T1000 (cell line): ENCODE results near the gene RNF31.

Experiments
- DNase-seq: peaks from one replicate; lab custom pipeline; 2025; ENCODE audit warnings: mixed read lengths; lab: John Stamatoyannopoulos, UW

RNF31 gene

DNA sequence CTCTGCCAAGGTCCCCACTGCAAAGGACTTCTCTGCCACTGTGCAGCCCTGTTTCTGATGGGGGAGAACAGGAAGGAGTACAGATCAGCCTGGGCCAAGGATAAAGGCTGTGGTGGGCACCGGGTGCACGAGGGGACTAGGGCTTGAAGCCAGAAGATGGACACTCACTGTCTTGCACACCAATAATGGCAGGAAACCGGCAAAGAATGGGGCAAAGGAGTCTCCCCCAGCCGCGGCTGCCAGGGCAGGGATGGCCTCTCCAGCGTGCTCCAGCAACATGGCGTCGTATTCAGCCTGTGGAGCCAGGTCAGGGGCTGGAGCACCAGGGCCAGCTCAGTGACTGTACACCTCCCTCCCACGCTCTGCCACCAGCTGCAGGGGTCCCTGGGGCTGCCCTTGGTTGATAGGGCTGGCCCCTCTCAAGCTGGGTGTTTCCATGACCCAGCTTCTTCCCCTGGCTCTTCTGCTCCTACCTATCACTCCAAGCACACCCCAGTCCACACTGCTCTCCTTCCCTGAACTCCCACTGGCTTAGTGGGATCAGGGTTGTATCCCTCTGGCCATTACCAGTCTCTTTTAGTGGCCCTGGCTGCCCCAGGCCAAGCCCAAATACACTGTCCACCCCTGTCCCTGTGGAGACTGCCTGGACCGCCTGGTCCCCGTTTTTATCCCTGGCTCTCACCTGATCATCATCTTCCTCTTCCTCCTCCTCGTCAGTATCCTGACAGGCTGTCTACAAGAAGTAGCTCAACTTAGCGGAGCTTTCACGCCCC lies 35.0 kb downstream of the RNF31 start:
- no peak for DNase-seq

- no peak for DNase-seq
Observed at GRCh38 chr14:24183014-24183481, 35.8 kb downstream of the RNF31 start.

- DNase-seq, result no peak
Observed at GRCh38 chr14:24184104-24184970, 37.0 kb downstream of the RNF31 start.

- no peak for DNase-seq
Observed at GRCh38 chr14:24185026-24185425, 37.7 kb downstream of the RNF31 start.

DNA sequence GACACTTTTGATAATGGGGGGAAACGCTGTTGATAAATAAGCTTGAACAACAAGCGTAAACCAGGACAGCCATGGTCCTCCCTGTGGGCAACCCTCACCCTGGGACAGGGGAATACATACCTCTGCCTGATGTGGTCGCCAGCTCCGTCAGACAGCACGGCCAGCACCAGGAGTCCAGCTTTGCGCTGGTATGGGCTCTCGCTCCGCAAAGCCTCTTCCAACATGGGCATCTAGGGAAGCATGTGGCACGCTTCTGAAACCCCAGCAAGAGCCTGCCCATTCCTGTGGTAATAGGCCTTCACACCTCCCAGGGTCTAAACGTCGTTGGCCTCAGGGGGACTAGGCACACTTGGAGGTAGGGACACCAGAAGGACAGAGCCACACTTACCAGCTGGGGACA lies 38.4 kb downstream of the RNF31 start:
- DNase-seq, result no peak

DNA sequence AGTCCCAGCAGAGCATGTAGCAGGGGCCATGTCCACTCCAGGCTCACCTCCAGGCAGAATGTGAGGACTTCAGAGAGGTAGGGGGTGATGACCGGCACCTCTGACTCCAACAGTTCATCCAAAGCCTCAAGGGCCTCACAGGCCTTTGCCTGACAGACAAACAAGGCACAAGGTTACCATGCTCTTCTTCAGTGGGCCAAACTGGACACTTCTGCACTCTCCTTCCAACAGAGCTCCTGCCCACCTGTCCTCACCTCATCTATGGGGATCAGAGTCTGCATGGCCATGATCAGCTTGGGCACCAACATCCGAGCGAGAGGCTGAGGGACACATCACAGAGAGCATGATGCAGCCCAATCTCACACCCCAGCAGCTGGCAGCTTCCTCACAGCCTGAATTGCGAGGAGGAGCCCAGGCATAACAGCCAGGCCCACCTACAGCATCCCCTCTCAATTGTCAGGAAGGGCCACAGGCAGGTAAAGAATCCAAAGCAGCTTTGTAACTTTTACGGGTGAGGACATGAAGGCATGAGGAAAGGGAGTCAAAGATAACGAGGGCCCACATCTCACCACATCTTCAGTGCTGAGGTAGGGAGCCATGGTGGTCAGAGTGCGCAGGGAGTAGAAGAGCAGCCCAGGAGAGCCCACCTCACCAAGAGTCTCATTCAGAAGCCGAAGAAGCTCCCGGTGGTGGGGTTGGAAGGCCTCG lies 39.7 kb downstream of the RNF31 start:
- no peak for DNase-seq

- no peak for DNase-seq
Observed at GRCh38 chr14:24187539-24187915, 40.2 kb downstream of the RNF31 start.

DNA sequence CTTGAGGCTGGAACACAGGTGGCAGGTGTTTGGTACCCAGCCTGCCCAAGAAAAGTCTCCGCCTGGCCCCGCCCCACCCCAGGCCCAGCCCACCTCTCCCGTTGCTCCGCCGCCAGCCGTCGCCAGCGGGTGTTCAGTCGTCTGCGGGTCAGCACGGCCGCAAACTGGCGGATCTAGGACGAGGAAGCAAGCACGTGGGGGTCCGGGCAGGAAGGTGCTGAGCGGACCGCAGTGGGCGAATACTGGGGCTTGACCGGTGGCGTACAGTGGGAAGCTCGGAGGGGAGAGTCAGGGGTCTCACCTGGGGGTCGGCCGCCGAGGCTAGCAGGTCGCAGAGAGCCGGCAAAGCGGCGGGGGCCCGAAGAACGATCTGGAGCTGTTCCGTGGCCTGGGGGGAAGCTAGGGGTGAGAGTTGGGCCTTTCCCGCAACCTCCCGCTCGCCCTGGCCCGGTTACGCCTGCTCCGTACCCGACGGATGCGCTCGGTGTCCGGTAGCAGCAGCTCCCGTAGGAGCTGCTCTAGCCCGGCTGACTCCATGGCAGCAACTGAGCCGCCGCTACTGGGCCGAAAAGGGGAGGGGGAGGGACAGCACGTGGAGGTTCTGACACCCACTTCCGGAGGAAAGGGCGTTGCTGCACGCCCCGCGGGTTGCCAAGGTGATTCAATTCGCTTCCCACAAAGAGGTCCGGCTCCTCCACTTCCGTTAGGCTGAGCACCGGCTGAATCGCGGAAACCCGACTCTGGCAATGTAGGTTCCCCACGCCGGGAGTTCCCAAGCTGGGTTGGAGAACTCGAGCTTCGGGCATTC lies 41.2 kb downstream of the RNF31 start, which contains the start of gene IPO4:
IPO4 (minus strand) TSS at position 566 of the 808 bp plus-strand sequence; CDS start at position 537, 29 bp downstream.
- peak; percentile 82 for DNase-seq

DNA sequence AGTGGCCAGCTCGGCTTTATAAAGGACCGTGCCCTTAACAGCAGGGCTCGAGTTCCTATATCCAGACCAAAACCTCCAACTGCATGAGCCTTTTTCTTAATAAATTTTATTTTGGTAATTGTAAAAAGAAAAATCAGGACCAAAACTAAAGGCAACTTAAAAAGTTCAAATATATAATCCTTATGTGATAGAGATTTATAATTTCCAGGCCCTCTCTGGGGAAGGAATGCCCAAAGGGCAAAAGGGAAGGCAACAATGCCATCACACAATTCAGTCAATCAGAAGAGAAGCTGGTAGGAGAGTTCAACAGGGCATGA lies 41.7 kb downstream of the RNF31 start:
- DNase-seq, result no peak

GRCh38 chr14:24189460-24189859 lies 42.2 kb downstream of the RNF31 start:
- no peak for DNase-seq

GRCh38 chr14:24190416-24190815 lies 43.1 kb downstream of the RNF31 start:
- no peak for DNase-seq

GRCh38 chr14:24192933-24193332 lies 45.6 kb downstream of the RNF31 start:
- DNase-seq, result no peak

DNA sequence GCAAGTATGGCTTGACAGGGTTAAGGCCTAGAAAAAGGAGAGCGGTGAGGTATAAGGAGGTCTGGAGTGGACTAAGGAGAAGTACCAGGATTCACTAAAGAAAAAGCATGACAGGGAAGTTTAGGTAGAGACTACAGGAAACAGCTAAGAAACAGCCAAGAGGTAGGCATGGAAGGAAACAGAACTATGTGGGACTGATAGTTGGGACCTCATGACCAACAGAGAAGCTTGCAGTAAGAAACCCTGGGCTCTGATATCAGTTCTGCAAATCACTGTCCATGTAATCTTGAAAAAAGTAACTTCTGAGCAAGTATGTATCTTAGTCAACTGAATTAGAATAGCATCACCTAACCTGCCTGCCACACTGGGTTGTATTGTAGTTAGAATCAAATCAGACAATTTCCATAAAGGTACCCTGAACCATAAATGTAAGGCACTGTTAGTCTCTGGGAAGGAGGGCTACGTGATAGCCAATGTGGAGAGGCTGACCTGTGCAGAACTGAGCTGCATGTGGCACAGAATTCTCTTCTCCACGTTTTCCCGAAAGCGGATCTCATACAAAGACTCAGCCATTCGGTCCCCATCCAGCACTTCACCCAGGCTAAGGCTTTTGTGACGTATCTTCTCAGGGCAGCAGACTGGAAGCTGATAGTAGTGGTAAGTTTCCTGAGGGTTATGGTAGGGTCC lies 47.0 kb downstream of the RNF31 start:
- no peak for DNase-seq

DNA sequence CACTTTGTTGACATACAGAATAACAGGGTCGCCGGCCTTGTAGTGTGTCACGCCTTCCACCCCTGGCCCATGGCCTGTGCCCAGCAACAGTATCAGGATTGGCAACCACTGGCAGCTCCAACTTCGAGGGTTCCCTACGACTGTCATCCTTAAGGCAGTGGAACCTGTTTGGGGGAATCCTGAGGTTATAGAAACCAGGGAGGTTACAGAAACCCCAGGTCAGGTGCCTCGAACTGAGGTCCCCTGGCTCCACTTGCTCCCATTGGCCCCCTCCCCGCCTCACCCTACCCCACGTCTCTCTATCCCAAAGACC lies 47.5 kb downstream of the RNF31 start:
- no peak for DNase-seq

- DNase-seq, result peak; percentile 75
Observed at GRCh38 chr14:24195186-24196070, 48.1 kb downstream of the RNF31 start, which contains the start of gene TM9SF1. TM9SF1 (minus strand) TSS chr14:24195441; CDS start chr14:24195019, 422 bp downstream.

- DNase-seq, result no peak
Observed at GRCh38 chr14:24196071-24197055, 49.1 kb downstream of the RNF31 start.

DNA sequence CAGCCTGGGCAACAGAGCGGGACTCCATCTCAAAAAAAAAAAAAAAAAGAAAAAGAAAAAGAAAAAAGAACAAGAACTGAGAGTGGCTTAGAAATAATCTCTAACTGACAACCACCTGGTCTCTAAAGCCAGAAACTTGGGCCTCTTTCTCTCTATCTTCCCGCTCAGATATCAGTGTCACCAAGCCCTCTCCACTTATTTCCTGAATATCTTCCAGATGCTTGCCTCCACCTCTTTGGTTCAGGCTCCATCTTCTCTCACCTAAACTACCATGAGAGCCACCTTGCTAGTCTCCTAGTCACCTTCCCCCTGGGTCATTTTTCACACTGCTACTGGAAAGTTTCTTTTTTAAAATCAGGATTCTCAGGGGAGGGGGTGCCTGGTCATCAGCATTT lies 49.8 kb downstream of the RNF31 start:
- no peak for DNase-seq

GRCh38 chr14:24198814-24199524 lies 51.7 kb downstream of the RNF31 start:
- no peak for DNase-seq
